Measurements from ENCODE around the gene FAM221B. TPM values are rescaled to one million over a fixed set of nuclear protein-coding genes. Genes with fewer than 3 reads are reported as not detected.

FAM221B gene
- polyA plus RNA-seq, 1 donor from 2014 or later, result 0.09 TPM

DNA sequence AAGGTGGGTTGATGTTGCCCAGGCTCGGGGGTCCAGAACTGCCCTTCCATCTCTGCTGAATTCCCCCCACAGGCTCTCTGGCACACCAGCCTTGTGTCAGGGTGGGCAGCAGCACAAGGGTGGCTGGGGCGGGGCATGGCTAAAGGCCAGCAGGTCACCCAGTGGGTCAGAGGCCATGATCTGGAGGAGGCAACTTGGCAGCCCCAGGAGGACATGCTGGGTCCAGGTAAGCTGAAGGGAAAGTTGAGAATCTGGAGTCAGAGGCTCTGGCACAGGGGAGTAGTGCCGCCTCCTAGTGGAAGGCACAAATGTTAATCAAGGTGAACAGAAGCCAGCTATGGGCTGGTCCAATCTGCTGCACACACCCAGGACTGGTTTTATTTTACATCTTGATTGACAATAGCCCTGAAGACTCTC lies 6.7 kb upstream of the FAM221B start:
- no peaks in the 10 kb centered on the region for H4K20me1 ChIP-seq (ENCODE audit: insufficient read depth)
- no peaks in the 10 kb centered on the region for H3K9me3 ChIP-seq (ENCODE audit: low read length)
- TF ChIP-seq MXI1 (conservative IDR thresholded peaks at IDR 0.05; ENCODE audit: poor library complexity, severe bottlenecking) (no peak), EP300 (conservative IDR thresholded peaks at IDR 0.05; ENCODE audit: poor library complexity, severe bottlenecking) (no peak), POLR2AphosphoS5 (IDR thresholded peaks at IDR 0.05) (no peak), EZH2 (IDR thresholded peaks at IDR 0.05; ENCODE audit: borderline replicate concordance, insufficient read depth, low read length, poor library complexity, severe bottlenecking) (no peak), SMC3 (conservative IDR thresholded peaks at IDR 0.05; ENCODE audit: poor library complexity) (no peak)
- peaks cover 5% of the 10 kb centered on the region for H3K79me2 ChIP-seq (replicated peaks; ENCODE audit: insufficient read depth, low read length)
- H3K9ac ChIP-seq (ENCODE audit: low read length), result no peak overlapping the region
- H3K27me3 ChIP-seq (ENCODE audit: insufficient read depth, low read depth, low read length), result no peaks in the 10 kb centered on the region
- H3F3A ChIP-seq (ENCODE audit: insufficient read depth, low read length, poor library complexity, severe bottlenecking), result no peaks in the 10 kb centered on the region
- H3K4me2 ChIP-seq (ENCODE audit: low read length), result no peak overlapping the region
- H3K27ac ChIP-seq (ENCODE audit: low read length), result no peak overlapping the region
- no peak overlapping the region for H3K4me3 ChIP-seq (ENCODE audit: low read length)
- H2AFZ ChIP-seq (ENCODE audit: low read depth, low read length), result no peak overlapping the region
- peaks cover 4% of the 10 kb centered on the region for H3K36me3 ChIP-seq (ENCODE audit: insufficient read depth, low read length)
- H3K9me2 ChIP-seq (ENCODE audit: insufficient read depth, low read length), result no peaks in the 10 kb centered on the region

GRCh38 chr9:35834260-35835215 lies 6.0 kb upstream of the FAM221B start:
- Histone ChIP-seq H3F3A (ENCODE audit: insufficient read depth, low read length, poor library complexity, severe bottlenecking) (no peaks in the 10 kb centered on the region), H3K79me2 (replicated peaks; ENCODE audit: insufficient read depth, low read length) (peaks cover 12% of the 10 kb centered on the region), H3K9me3 (ENCODE audit: low read length) (no peaks in the 10 kb centered on the region), H3K27ac (ENCODE audit: low read length) (no peak overlapping the region), H3K27me3 (ENCODE audit: insufficient read depth, low read depth, low read length) (no peaks in the 10 kb centered on the region), H3K36me3 (ENCODE audit: insufficient read depth, low read length) (peaks cover 4% of the 10 kb centered on the region), H3K9me2 (ENCODE audit: insufficient read depth, low read length) (no peaks in the 10 kb centered on the region), H3K4me2 (ENCODE audit: low read length) (no peak overlapping the region), H3K4me3 (ENCODE audit: low read length) (no peak overlapping the region), H3K9ac (ENCODE audit: low read length) (no peak overlapping the region), H2AFZ (ENCODE audit: low read depth, low read length) (no peak overlapping the region), H4K20me1 (ENCODE audit: insufficient read depth) (no peaks in the 10 kb centered on the region)
- TF ChIP-seq RAD21 (conservative IDR thresholded peaks at IDR 0.05), result no peak
- no peak for TF ChIP-seq SMC3 (conservative IDR thresholded peaks at IDR 0.05; ENCODE audit: poor library complexity)
- no peak for TF ChIP-seq TAF1 (IDR thresholded peaks at IDR 0.05; ENCODE audit: low read depth)
- no peak for TF ChIP-seq MXI1 (conservative IDR thresholded peaks at IDR 0.05; ENCODE audit: poor library complexity, severe bottlenecking)
- no peak for TF ChIP-seq EP300 (conservative IDR thresholded peaks at IDR 0.05; ENCODE audit: poor library complexity, severe bottlenecking)
- no peak for TF ChIP-seq CTCF (IDR thresholded peaks at IDR 0.05; ENCODE audit: poor library complexity, severe bottlenecking)
- TF ChIP-seq, protein P1, sequence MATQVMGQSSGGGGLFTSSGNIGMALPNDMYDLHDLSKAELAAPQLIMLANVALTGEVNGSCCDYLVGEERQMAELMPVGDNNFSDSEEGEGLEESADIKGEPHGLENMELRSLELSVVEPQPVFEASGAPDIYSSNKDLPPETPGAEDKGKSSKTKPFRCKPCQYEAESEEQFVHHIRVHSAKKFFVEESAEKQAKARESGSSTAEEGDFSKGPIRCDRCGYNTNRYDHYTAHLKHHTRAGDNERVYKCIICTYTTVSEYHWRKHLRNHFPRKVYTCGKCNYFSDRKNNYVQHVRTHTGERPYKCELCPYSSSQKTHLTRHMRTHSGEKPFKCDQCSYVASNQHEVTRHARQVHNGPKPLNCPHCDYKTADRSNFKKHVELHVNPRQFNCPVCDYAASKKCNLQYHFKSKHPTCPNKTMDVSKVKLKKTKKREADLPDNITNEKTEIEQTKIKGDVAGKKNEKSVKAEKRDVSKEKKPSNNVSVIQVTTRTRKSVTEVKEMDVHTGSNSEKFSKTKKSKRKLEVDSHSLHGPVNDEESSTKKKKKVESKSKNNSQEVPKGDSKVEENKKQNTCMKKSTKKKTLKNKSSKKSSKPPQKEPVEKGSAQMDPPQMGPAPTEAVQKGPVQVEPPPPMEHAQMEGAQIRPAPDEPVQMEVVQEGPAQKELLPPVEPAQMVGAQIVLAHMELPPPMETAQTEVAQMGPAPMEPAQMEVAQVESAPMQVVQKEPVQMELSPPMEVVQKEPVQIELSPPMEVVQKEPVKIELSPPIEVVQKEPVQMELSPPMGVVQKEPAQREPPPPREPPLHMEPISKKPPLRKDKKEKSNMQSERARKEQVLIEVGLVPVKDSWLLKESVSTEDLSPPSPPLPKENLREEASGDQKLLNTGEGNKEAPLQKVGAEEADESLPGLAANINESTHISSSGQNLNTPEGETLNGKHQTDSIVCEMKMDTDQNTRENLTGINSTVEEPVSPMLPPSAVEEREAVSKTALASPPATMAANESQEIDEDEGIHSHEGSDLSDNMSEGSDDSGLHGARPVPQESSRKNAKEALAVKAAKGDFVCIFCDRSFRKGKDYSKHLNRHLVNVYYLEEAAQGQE (IDR thresholded peaks at IDR 0.05; ENCODE audit: borderline replicate concordance), result no peak
- no peak for TF ChIP-seq EZH2 (IDR thresholded peaks at IDR 0.05; ENCODE audit: borderline replicate concordance, insufficient read depth, low read length, poor library complexity, severe bottlenecking)
- TF ChIP-seq POLR2AphosphoS5 (IDR thresholded peaks at IDR 0.05), result no peak

All from neural cell (in vitro differentiated cells).